ENCODE measurements around the gene RAB1A.

Gene RAB1A

DNA sequence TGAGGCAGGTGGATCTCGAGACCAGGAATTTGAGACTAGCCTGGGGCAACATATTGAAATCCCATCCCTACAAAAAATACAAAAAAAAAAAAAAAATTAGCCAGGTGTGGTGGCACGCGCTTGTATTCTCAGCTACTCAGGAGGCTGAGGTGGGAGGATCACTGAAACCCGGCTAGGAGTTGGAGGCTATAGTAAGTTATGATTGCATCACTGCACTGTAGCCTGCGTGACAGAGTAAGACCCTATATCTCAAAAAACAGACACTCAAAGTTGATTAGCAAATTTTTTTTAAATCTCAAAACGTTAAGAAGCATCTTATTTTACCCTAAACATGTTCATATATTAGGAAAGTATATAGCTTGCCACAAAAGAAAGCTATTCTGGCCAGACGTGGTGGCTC, 7.6 kb downstream of the RAB1A start:
- DNase-seq (ENCODE audit: low read depth): no peak
- TF ChIP-seq, protein P1, sequence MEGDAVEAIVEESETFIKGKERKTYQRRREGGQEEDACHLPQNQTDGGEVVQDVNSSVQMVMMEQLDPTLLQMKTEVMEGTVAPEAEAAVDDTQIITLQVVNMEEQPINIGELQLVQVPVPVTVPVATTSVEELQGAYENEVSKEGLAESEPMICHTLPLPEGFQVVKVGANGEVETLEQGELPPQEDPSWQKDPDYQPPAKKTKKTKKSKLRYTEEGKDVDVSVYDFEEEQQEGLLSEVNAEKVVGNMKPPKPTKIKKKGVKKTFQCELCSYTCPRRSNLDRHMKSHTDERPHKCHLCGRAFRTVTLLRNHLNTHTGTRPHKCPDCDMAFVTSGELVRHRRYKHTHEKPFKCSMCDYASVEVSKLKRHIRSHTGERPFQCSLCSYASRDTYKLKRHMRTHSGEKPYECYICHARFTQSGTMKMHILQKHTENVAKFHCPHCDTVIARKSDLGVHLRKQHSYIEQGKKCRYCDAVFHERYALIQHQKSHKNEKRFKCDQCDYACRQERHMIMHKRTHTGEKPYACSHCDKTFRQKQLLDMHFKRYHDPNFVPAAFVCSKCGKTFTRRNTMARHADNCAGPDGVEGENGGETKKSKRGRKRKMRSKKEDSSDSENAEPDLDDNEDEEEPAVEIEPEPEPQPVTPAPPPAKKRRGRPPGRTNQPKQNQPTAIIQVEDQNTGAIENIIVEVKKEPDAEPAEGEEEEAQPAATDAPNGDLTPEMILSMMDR (conservative IDR thresholded peaks at IDR 0.05; ENCODE audit: control insufficient read depth, insufficient read depth, low read depth, low read length): no peak

DNA sequence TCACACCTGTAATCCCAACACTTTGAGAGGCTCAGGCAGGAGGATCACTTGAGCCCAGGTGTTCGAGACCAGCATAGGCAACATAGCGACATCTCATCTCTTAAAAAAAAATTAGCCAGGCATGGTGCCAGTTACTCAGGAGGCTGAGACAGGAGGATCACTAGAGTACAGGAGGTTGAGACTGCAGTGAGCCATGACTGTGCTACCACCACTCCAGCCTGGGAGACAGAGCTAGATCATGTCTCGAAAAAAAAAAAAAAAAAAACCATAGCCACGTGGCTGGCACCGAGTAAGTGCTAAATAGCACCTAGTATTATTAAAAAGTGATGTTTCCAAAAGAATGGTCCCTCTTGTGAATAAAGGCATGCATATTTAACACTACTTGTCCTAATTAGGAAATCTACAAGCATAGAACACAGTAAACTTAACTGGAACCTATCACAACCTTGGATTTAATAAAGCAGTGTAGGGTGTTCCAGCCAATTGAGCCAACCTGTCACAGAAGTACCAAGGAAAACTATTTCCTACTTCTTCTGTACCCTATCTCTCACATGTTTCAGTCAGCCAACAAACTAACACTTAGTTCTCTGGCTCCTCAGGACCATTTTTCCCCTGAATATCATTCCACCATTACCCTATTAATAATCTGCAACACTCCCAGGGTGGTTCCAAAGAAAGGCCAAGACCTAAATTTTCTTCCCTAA, 8.8 kb downstream of the RAB1A start:
- no peak overlapping the region for H3K4me3 ChIP-seq (ENCODE audit: control insufficient read depth, low read depth, low read length)
- TF ChIP-seq, protein P1 (conservative IDR thresholded peaks at IDR 0.05; ENCODE audit: control insufficient read depth, insufficient read depth, low read depth, low read length): no peak
- no peak for DNase-seq (ENCODE audit: low read depth)

More for the DNA sequence above, 7.6 kb downstream of the RAB1A start:
- no peak overlapping the region for H3K4me3 ChIP-seq (ENCODE audit: control insufficient read depth, low read depth, low read length)

DNA sequence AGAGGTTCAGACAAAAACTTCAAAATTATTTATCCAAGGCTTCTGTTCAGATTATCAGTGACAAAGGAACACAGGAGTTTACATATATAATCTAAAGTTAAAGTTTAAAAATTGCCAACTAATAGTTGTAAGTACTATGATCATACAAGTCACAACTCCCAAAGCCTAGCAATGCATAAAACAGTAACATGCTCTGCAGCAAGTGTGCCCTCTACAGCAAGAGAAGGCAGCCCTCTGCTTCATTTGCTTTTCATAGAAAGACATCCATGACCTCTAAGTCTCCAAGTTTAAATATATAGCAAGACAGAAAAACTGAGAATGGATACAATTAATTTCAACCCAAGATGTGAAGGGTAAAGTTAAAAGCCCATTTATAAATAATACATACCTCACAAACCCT, 13.3 kb downstream of the RAB1A start:
- DNase-seq (ENCODE audit: low read depth): no peak
- H3K4me3 ChIP-seq (ENCODE audit: control insufficient read depth, low read depth, low read length): no peak overlapping the region
- TF ChIP-seq, protein P1 (conservative IDR thresholded peaks at IDR 0.05; ENCODE audit: control insufficient read depth, insufficient read depth, low read depth, low read length): no peak

- TF ChIP-seq, protein P1 (conservative IDR thresholded peaks at IDR 0.05; ENCODE audit: control insufficient read depth, insufficient read depth, low read depth, low read length): no peak
- DNase-seq (ENCODE audit: low read depth): no peak
- H3K4me3 ChIP-seq (ENCODE audit: control insufficient read depth, low read depth, low read length): no peak overlapping the region
Observed at GRCh38 chr2:65114921-65115320, 15.0 kb downstream of the RAB1A start.

- TF ChIP-seq, protein P1 (conservative IDR thresholded peaks at IDR 0.05; ENCODE audit: control insufficient read depth, insufficient read depth, low read depth, low read length): no peak
- no peak overlapping the region for H3K4me3 ChIP-seq (ENCODE audit: control insufficient read depth, low read depth, low read length)
- DNase-seq (ENCODE audit: low read depth): no peak
Observed at GRCh38 chr2:65113816-65114215, 16.1 kb downstream of the RAB1A start.

DNA sequence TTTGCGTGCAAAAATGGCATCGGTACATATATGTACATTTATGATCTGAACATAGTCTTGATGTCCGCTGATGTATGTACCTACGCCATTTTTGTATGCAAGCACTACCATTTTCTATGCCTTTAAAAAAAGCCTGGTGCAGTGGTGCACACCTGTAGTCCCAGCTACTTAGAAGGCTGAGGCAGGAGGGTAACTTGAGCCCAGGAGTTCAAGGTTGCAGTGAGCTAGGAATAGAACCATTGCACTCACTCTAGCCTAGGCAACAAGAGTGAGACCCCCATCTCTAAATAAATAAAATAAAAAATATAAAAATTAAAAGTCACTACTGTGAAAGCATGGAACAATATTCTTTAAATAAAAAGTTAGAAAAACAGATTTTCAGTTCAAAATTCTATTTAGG, 16.7 kb downstream of the RAB1A start:
- TF ChIP-seq, protein P1 (conservative IDR thresholded peaks at IDR 0.05; ENCODE audit: control insufficient read depth, insufficient read depth, low read depth, low read length): no peak
- no peak for DNase-seq (ENCODE audit: low read depth)
- H3K4me3 ChIP-seq (ENCODE audit: control insufficient read depth, low read depth, low read length): no peak overlapping the region
